HepG2 (cell line): Measurements from ENCODE around the gene ACRBP. TPM values are rescaled to one million over a fixed set of nuclear protein-coding genes. Genes with fewer than 3 reads are reported as not detected.

Source experiments
- HNRNPUL1 ChIP-seq: fragments of 200-400 bp; formaldehyde crosslinking; IDR thresholded peaks from 2 replicates; pipeline ENCODE4 v1.6.1; 2017; ENCODE audit warnings: low read depth, mild to moderate bottlenecking, low read length, moderate library complexity
- JARID2 ChIP-seq: sonication (generic); formaldehyde crosslinking; IDR thresholded peaks from 2 replicates; pipeline ENCODE4 v1.8.1; 2023; ENCODE audit warnings: missing genetic modification reagents, inconsistent platforms; ENCODE audit not compliant: insufficient replicate concordance
- KDM1A ChIP-seq: IDR thresholded peaks from 2 replicates; pipeline ENCODE4 v1.6.1; 2016; ENCODE audit warnings: missing compliant biosample characterization
- KLF13 ChIP-seq: sonication (generic); formaldehyde crosslinking; IDR thresholded peaks from 2 replicates; pipeline ENCODE4 v1.4.0; 2020; ENCODE audit warnings: mild to moderate bottlenecking, missing genetic modification reagents
- NFE2L2 ChIP-seq: fragments of 150-350 bp; IDR thresholded peaks from 2 replicates; pipeline ENCODE4 v1.6.1; 2014; ENCODE audit warnings: low read length
- SMARCE1 ChIP-seq: fragments of 450-650 bp; IDR thresholded peaks from 2 replicates; pipeline ENCODE4 v1.6.1; 2017; ENCODE audit warnings: borderline replicate concordance
- TCF7L2 ChIP-seq: IDR thresholded peaks from 2 replicates; pipeline ENCODE4 v1.6.1; 2011; ENCODE audit warnings: mild to moderate bottlenecking, low read depth, low read length, moderate library complexity
- THAP11 ChIP-seq: IDR thresholded peaks from 2 replicates; pipeline ENCODE4 v1.6.1; 2016; ENCODE audit warnings: missing biosample characterization, missing genetic modification reagents
- YEATS2 ChIP-seq: sonication (generic); formaldehyde crosslinking; IDR thresholded peaks from 2 replicates; pipeline ENCODE4 v1.4.0; 2020; ENCODE audit warnings: missing genetic modification reagents, borderline replicate concordance
- ZBTB7A ChIP-seq: sonication (generic); formaldehyde crosslinking; IDR thresholded peaks from 2 replicates; pipeline ENCODE4 v1.8.0; 2022; ENCODE audit warnings: mild to moderate bottlenecking, missing genetic modification reagents
- ZFP36L1 ChIP-seq: sonication (generic); formaldehyde crosslinking; IDR thresholded peaks from 2 replicates; pipeline ENCODE4 v1.8.0; 2022; ENCODE audit warnings: mild to moderate bottlenecking, missing genetic modification reagents, moderate library complexity
- ZFYVE20 ChIP-seq: sonication (generic); formaldehyde crosslinking; IDR thresholded peaks from 2 replicates; pipeline ENCODE4 v1.8.0; 2023; ENCODE audit warnings: low read depth, mild to moderate bottlenecking, moderate library complexity, missing genetic modification reagents, borderline replicate concordance
- ZIK1 ChIP-seq: sonication (generic); formaldehyde crosslinking; IDR thresholded peaks from 2 replicates; pipeline ENCODE4 v1.5.0; 2020; ENCODE audit warnings: mild to moderate bottlenecking, low read depth, missing genetic modification reagents, borderline replicate concordance
- ZNF264 ChIP-seq: sonication (generic); formaldehyde crosslinking; IDR thresholded peaks from 2 replicates; pipeline ENCODE4 v1.4.0; 2020; ENCODE audit warnings: missing genetic modification reagents
- ZNF44 ChIP-seq: sonication (generic); formaldehyde crosslinking; IDR thresholded peaks from 2 replicates; pipeline ENCODE4 v1.5.1; 2020; ENCODE audit warnings: mild to moderate bottlenecking, missing genetic modification reagents
- polyA plus RNA-seq, 8 experiments: library from polyadenylated mRNA; depleted of rRNA in 3 of 8; stranded (reverse) in 7 of 8; unstranded in 1 of 8; fragments of >200 nt; fragmentation: Illumina TruSeq in 4 of 8; extraction: Trizol in 4 of 8; gene quantifications; 2 replicates each; pipeline versions ENCODE4 v1.2.1 to v1.2.3, GENCODE V29; 2011 to 2016; ENCODE audit warnings: low read depth in 4 of 8, missing spikeins in 1 of 8, mixed read lengths in 1 of 8; ENCODE audit not compliant: insufficient read depth in 1 of 8
- total RNA-seq, 5 experiments: library from RNA; depleted of rRNA; stranded (reverse); fragments of >200 nt; fragmentation: Illumina TruSeq; extraction: Trizol; gene quantifications; 2 replicates each; pipeline ENCODE4 v1.2.3, GENCODE V29; 2016; ENCODE audit warnings: low read depth in 1 of 5
- TF ChIP-seq, protein P1 (sequence below): IDR thresholded peaks from 2 replicates; pipeline ENCODE4 v1.6.1; 2016; ENCODE audit warnings: mild to moderate bottlenecking, missing biosample characterization, missing genetic modification reagents
- TF ChIP-seq, protein P2 (sequence below): sonication (generic); formaldehyde crosslinking; conservative IDR thresholded peaks from 2 replicates; pipeline ENCODE4 v1.5.0; 2020; ENCODE audit warnings: missing genetic modification reagents
- TF ChIP-seq, protein P3 (sequence below): IDR thresholded peaks from 2 replicates; pipeline ENCODE4 v1.6.1; 2016; ENCODE audit warnings: missing genetic modification reagents, missing compliant biosample characterization
- TF ChIP-seq, protein P4 (sequence below): sonication (generic); formaldehyde crosslinking; IDR thresholded peaks from 2 replicates; pipeline ENCODE4 v1.5.0; 2020; ENCODE audit warnings: missing genetic modification reagents
- TF ChIP-seq, protein P5 (sequence below): sonication (generic); formaldehyde crosslinking; IDR thresholded peaks from 2 replicates; pipeline ENCODE4 v1.9.0; 2021; ENCODE audit warnings: missing genetic modification reagents, mild to moderate bottlenecking, borderline replicate concordance
- TF ChIP-seq, protein P6 (sequence below): sonication (generic); formaldehyde crosslinking; IDR thresholded peaks from 2 replicates; pipeline ENCODE4 v1.5.0; 2020; ENCODE audit warnings: mild to moderate bottlenecking, missing genetic modification reagents
- TF ChIP-seq, protein P7 (sequence below): sonication (generic); formaldehyde crosslinking; conservative IDR thresholded peaks from 2 replicates; pipeline ENCODE4 v1.8.0; 2022; ENCODE audit warnings: low read depth, missing genetic modification reagents

The ACRBP gene
- total and polyA plus RNA-seq, 2 of the 13 experiments (the other 11 are each of a cell fraction or from before 2014, with no cell fraction given): 0.46 TPM; not detected in 1

DNA sequence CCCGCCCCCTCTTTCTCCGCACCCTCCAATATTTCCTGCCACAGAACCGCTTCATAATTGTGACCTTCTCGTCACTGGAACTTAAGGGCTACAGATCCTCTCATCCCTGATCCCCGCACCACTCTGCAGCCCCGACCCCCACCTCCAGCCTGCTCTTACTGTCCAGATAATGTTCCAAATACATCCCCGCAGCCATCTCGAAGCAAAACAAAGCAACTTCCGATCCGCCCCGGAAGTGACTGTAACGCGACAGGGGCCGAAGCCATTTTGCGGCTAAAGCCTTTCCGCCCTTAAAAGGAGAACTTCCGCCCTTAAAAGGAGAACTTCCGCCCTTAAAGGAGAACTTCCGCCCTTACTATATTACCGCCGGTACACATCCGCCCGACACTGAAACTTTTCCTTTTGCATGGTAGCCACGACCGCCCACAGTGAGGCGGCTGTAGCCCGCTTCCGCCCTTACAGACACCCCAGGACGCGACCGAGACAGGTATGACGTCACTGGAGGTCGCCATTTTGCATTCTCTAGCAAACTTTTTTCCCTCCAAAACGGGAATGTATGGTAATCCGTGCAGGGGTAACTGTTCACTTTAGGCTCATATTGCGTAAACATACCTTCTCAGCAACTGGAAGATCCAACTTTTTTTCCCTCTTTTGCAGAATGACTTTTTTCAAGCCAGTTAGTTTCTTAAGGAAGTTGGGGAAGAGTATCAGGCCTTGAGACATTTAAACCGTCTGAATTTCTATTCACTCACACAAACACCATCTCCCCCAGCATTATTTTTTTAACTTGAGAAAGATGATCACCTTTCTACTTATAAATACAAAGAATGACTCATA lies 15.9 kb upstream of the ACRBP start, which contains the start of gene ING4 (continued):
- TF ChIP-seq, protein P1, sequence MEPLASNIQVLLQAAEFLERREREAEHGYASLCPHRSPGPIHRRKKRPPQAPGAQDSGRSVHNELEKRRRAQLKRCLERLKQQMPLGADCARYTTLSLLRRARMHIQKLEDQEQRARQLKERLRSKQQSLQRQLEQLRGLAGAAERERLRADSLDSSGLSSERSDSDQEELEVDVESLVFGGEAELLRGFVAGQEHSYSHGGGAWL (CRISPR knock-in tag): no peak
- TF ChIP-seq KDM1A (CRISPR knock-in tag) (no peak), ZFP36L1 (CRISPR knock-in tag) (0 out of 2 replicates have a peak, but pooled peaks have one; percentile 18), TCF7L2 (no peak), ZNF44 (CRISPR knock-in tag) (peak; percentile 51; the same call in 1 of the 2 replicates), JARID2 (CRISPR knock-in tag) (peak; percentile 17), ZIK1 (CRISPR knock-in tag) (no peak; the same call in 1 of the 2 replicates), YEATS2 (CRISPR knock-in tag) (peak; percentile 91), SMARCE1 (no peak), NFE2L2 (no peak), ZBTB7A (CRISPR knock-in tag) (no peak), ZNF264 (CRISPR knock-in tag) (no peak; the same call in 1 of the 2 replicates), ZFYVE20 (CRISPR knock-in tag) (no peak), KLF13 (no peak), HNRNPUL1 (no peak), THAP11 (CRISPR knock-in tag) (peak; percentile 95)
- TF ChIP-seq, protein P2, sequence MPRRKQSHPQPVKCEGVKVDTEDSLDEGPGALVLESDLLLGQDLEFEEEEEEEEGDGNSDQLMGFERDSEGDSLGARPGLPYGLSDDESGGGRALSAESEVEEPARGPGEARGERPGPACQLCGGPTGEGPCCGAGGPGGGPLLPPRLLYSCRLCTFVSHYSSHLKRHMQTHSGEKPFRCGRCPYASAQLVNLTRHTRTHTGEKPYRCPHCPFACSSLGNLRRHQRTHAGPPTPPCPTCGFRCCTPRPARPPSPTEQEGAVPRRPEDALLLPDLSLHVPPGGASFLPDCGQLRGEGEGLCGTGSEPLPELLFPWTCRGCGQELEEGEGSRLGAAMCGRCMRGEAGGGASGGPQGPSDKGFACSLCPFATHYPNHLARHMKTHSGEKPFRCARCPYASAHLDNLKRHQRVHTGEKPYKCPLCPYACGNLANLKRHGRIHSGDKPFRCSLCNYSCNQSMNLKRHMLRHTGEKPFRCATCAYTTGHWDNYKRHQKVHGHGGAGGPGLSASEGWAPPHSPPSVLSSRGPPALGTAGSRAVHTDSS (CRISPR knock-in tag): no peak
- TF ChIP-seq, protein P3, sequence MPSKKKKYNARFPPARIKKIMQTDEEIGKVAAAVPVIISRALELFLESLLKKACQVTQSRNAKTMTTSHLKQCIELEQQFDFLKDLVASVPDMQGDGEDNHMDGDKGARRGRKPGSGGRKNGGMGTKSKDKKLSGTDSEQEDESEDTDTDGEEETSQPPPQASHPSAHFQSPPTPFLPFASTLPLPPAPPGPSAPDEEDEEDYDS: no peak; the same call in 1 of the 2 replicates
- TF ChIP-seq, protein P4, sequence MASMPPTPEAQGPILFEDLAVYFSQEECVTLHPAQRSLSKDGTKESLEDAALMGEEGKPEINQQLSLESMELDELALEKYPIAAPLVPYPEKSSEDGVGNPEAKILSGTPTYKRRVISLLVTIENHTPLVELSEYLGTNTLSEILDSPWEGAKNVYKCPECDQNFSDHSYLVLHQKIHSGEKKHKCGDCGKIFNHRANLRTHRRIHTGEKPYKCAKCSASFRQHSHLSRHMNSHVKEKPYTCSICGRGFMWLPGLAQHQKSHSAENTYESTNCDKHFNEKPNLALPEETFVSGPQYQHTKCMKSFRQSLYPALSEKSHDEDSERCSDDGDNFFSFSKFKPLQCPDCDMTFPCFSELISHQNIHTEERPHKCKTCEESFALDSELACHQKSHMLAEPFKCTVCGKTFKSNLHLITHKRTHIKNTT: no peak
- TF ChIP-seq, protein P5, sequence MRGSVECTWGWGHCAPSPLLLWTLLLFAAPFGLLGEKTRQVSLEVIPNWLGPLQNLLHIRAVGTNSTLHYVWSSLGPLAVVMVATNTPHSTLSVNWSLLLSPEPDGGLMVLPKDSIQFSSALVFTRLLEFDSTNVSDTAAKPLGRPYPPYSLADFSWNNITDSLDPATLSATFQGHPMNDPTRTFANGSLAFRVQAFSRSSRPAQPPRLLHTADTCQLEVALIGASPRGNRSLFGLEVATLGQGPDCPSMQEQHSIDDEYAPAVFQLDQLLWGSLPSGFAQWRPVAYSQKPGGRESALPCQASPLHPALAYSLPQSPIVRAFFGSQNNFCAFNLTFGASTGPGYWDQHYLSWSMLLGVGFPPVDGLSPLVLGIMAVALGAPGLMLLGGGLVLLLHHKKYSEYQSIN (CRISPR knock-in tag): no peak
- TF ChIP-seq, protein P6, sequence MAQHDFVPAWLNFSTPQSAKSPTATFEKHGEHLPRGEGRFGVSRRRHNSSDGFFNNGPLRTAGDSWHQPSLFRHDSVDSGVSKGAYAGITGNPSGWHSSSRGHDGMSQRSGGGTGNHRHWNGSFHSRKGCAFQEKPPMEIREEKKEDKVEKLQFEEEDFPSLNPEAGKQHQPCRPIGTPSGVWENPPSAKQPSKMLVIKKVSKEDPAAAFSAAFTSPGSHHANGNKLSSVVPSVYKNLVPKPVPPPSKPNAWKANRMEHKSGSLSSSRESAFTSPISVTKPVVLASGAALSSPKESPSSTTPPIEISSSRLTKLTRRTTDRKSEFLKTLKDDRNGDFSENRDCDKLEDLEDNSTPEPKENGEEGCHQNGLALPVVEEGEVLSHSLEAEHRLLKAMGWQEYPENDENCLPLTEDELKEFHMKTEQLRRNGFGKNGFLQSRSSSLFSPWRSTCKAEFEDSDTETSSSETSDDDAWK (CRISPR knock-in tag): no peak
- TF ChIP-seq, protein P7, sequence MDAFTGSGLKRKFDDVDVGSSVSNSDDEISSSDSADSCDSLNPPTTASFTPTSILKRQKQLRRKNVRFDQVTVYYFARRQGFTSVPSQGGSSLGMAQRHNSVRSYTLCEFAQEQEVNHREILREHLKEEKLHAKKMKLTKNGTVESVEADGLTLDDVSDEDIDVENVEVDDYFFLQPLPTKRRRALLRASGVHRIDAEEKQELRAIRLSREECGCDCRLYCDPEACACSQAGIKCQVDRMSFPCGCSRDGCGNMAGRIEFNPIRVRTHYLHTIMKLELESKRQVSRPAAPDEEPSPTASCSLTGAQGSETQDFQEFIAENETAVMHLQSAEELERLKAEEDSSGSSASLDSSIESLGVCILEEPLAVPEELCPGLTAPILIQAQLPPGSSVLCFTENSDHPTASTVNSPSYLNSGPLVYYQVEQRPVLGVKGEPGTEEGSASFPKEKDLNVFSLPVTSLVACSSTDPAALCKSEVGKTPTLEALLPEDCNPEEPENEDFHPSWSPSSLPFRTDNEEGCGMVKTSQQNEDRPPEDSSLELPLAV (CRISPR knock-in tag): no peak
